A673 (cell line): ENCODE data around the gene MANSC1. TPM values are rescaled to one million over a fixed set of nuclear protein-coding genes. Genes with fewer than 3 reads are reported as not detected.

Experiments
- BruUV-seq: library from RNA; stranded (reverse); fragments of 400-500 nt; replicated peaks from 2 replicates; lab custom pipeline; 2021; lab: Mats Ljungman, UMichigan
- CTCF ChIA-PET: fragments of 300-600 bp; sonication (Branson Sonifier 250); formaldehyde crosslinking; loops from one replicate; lab custom pipeline; 2022; ENCODE audit warnings: antibody characterized with exemption; lab: Charles Lee
- POLR2A ChIA-PET: fragments of 300-600 bp; sonication (Branson Sonifier 250); formaldehyde crosslinking; loops from one replicate; lab custom pipeline; 2022; ENCODE audit warnings: antibody characterized with exemption; ENCODE audit not compliant: low non-redundant PET; lab: Charles Lee
- DNase-seq: peaks from one replicate; pipeline ENCODE4 v3.0.0-alpha.2; 2015; ENCODE audit warnings: low spot score
- H3K27ac ChIP-seq: fragments of 200-600 bp; sonication (generic); 2 replicates; pipeline ENCODE4 v1.5.1; 2016; ENCODE audit warnings: mixed run types, low read depth, mild to moderate bottlenecking, mixed read lengths, antibody characterized with exemption, low read length; ENCODE audit not compliant: poor library complexity, severe bottlenecking
- H3K27me3 ChIP-seq: fragments of 200-600 bp; sonication (generic); replicated peaks from 2 replicates; pipeline ENCODE4 v1.6.1; 2017; ENCODE audit warnings: mixed run types, low read depth, mild to moderate bottlenecking, mixed read lengths, antibody characterized with exemption, low read length; ENCODE audit not compliant: insufficient read depth, poor library complexity
- H3K36me3 ChIP-seq: fragments of 200-600 bp; sonication (generic); 2 replicates; pipeline ENCODE4 v1.6.1; 2016; ENCODE audit warnings: mixed run types, mild to moderate bottlenecking, mixed read lengths, antibody characterized with exemption, low read length; ENCODE audit not compliant: insufficient read depth, poor library complexity, severe bottlenecking
- H3K4me1 ChIP-seq: fragments of 200-600 bp; sonication (generic); 2 replicates; pipeline ENCODE4 v1.6.1; 2017; ENCODE audit warnings: mixed run types, mild to moderate bottlenecking, mixed read lengths, antibody characterized with exemption, low read length; ENCODE audit not compliant: insufficient read depth, poor library complexity, severe bottlenecking
- H3K4me3 ChIP-seq: fragments of 200-600 bp; sonication (generic); 2 replicates; pipeline ENCODE4 v1.5.1; 2016; ENCODE audit warnings: low read depth, mixed run types, mild to moderate bottlenecking, mixed read lengths, low read length; ENCODE audit not compliant: poor library complexity, severe bottlenecking
- H3K9me3 ChIP-seq: fragments of 200-600 bp; sonication (generic); 2 replicates; pipeline ENCODE4 v1.6.1; 2016; ENCODE audit warnings: mixed run types, low read depth, mild to moderate bottlenecking, mixed read lengths, antibody characterized with exemption, low read length; ENCODE audit not compliant: poor library complexity, severe bottlenecking
- CTCF ChIP-seq: fragments of 300-800, 200-600 bp; sonication (generic); conservative IDR thresholded peaks from 2 replicates; pipeline ENCODE4 v1.5.1; 2017; ENCODE audit warnings: low read depth, mild to moderate bottlenecking, antibody characterized with exemption, low read length, moderate library complexity, mixed read lengths
- EZH2 ChIP-seq: fragments of 200-600 bp; sonication (generic); IDR thresholded peaks from 2 replicates; pipeline ENCODE4 v1.6.1; 2017; ENCODE audit warnings: borderline replicate concordance, low read depth, mild to moderate bottlenecking, mixed read lengths, antibody characterized with exemption, low read length; ENCODE audit not compliant: poor library complexity, severe bottlenecking
- intact Hi-C: fragments of 100-400 bp; cut with micrococcal nuclease; formaldehyde crosslinking; loops from one replicate; pipeline ENCODE4 v1.10.0; 2022; ENCODE audit not compliant: unreplicated experiment
- total RNA-seq: library from RNA; stranded (reverse); gene quantifications from 2 replicates; pipeline ENCODE4 v1.2.3, GENCODE V29; 2021

MANSC1 gene
- total RNA-seq, 1 experiment from 2014 or later: 10.5 TPM

- TF ChIP-seq EZH2: no peak
- TF ChIP-seq CTCF: no peak
- ChIA-PET POLR2A (interaction anchor here (0.6 kb wide), 1 partner anchor 9 kb away, joined by 4 read pairs; no protein-coding TSS in a partner anchor), CTCF (no interaction called here)
- Histone ChIP-seq H3K27me3 (no peaks in the 10 kb centered on the region), H3K4me1 (peaks cover 14% of the 10 kb centered on the region), H3K9me3 (no peaks in the 10 kb centered on the region), H3K4me3 (no peak overlapping the region), H3K36me3 (no peaks in the 10 kb centered on the region), H3K27ac (peak overlapping the region; percentile 46)
- intact Hi-C loops: loop anchor here (2.0 to 5.0 kb wide), 2 partner anchors 59 to 243 kb away; partner anchors contain the start of gene LRP6
- no peak for DNase-seq
- BruUV-seq: no TSS peak
Observed at GRCh38 chr12:12326262-12326661, 23.8 kb downstream of the MANSC1 start.

GRCh38 chr12:12323591-12323990, 26.5 kb downstream of the MANSC1 start:
- intact Hi-C loops: no loop called here
- CTCF ChIA-PET: no interaction called here
- no peak overlapping the region for H3K4me3 ChIP-seq
- POLR2A ChIA-PET: no interaction called here
- TF ChIP-seq EZH2: no peak
- TF ChIP-seq CTCF: no peak
- H3K9me3 ChIP-seq: no peaks in the 10 kb centered on the region
- no peak for DNase-seq
- no peaks in the 10 kb centered on the region for H3K36me3 ChIP-seq
- peaks cover 29% of the 10 kb centered on the region for H3K4me1 ChIP-seq
- no peaks in the 10 kb centered on the region for H3K27me3 ChIP-seq
- no TSS peak for BruUV-seq
- H3K27ac ChIP-seq: no peak overlapping the region

GRCh38 chr12:12323118-12323517, 26.9 kb downstream of the MANSC1 start:
- Histone ChIP-seq H3K9me3 (no peaks in the 10 kb centered on the region), H3K4me3 (no peak overlapping the region), H3K27me3 (no peaks in the 10 kb centered on the region), H3K27ac (no peak overlapping the region), H3K4me1 (peaks cover 29% of the 10 kb centered on the region), H3K36me3 (no peaks in the 10 kb centered on the region)
- intact Hi-C loops: no loop called here
- POLR2A ChIA-PET: no interaction called here
- BruUV-seq: no TSS peak
- no peak for DNase-seq
- CTCF ChIA-PET: no interaction called here
- TF ChIP-seq EZH2: no peak
- TF ChIP-seq CTCF: no peak
